ENCODE measurements around the gene RBM10. TPM values are rescaled to one million over a fixed set of nuclear protein-coding genes. Genes with fewer than 3 reads are reported as not detected.

RBM10 gene
- total RNA-seq, 1 experiment from 2014 or later, result 55.8 TPM

DNA sequence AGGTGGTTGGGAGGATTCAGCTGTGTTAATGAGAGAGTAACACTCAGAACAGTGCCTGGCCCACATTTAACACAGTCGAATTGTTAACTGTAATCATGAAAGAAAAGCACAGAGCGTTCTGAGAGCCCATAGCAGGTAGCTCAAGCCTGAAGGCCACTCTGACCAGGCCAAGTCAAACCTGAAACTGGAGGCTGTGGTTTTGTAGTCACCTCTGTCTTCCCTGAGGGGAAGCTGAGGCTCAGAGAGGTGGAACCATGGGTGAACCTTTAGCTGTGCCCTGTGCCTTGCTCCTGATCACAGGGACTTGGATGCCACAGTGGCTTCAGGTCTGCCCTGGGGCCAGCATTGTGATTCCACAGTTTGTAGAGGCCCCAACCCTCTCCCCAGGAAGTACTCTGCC lies 32.1 kb downstream of the RBM10 start:
- no peaks in the 10 kb centered on the region for H3K79me1 ChIP-seq (ENCODE audit: insufficient read depth, low read depth, low read length, poor library complexity, severe bottlenecking)
- H4K91ac ChIP-seq (ENCODE audit: insufficient read length, low read depth, low read length), result no peak overlapping the region
- H4K5ac ChIP-seq (ENCODE audit: insufficient read length, low read depth, low read length), result no peak overlapping the region
- H3K56ac ChIP-seq (ENCODE audit: insufficient read length, low read depth, low read length), result no peak overlapping the region
- no CpG with 5 or more reads among the region's 2 CpGs for WGBS (ENCODE audit: extremely low coverage, insufficient read length, low lambda C conversion rate)
- no peak overlapping the region for H3K4me2 ChIP-seq (ENCODE audit: insufficient read depth, insufficient read length, low read length)
- H4K20me1 ChIP-seq (ENCODE audit: control insufficient read depth, insufficient read depth, insufficient read length), result no peaks in the 10 kb centered on the region
- no peak overlapping the region for H2BK15ac ChIP-seq (ENCODE audit: low read depth, low read length)
- no peaks in the 10 kb centered on the region for H3K4me1 ChIP-seq (ENCODE audit: insufficient read depth, low read length)
- H3K23me2 ChIP-seq (ENCODE audit: insufficient read length, low read depth, low read length, poor library complexity, severe bottlenecking), result no peaks in the 10 kb centered on the region
- H3K9me3 Mint-ChIP-seq, result peaks cover 66 to 85% of the 10 kb centered on the region in 2 experiments
- H3K27ac Mint-ChIP-seq, result no peak overlapping the region
- H3K79me2 ChIP-seq (ENCODE audit: insufficient read depth, low read length), result no peaks in the 10 kb centered on the region
- H3T11ph ChIP-seq (ENCODE audit: low read length), result no peak overlapping the region
- H2AK5ac ChIP-seq (ENCODE audit: insufficient read length, low read length), result no peak overlapping the region
- no peak overlapping the region for H2AFZ ChIP-seq (ENCODE audit: low read length)
- no peak overlapping the region for H3K27ac ChIP-seq (ENCODE audit: insufficient read length, low read depth, low read length)
- peaks cover 50 to 83% (median 81%) of the 10 kb centered on the region in 3 experiments for H3K36me3 Mint-ChIP-seq (ENCODE audit: insufficient read depth in 1 of 3, low read depth in 3 of 3)
- no peak overlapping the region for H4K8ac ChIP-seq (replicated peaks; ENCODE audit: insufficient read length, low read depth, low read length)
- H3K4me1 Mint-ChIP-seq, result no peaks in the 10 kb centered on the region
- H2BK5ac ChIP-seq (ENCODE audit: insufficient read length, low read length), result no peak overlapping the region
- no peak overlapping the region for H3K4ac ChIP-seq (ENCODE audit: low read depth, low read length)
- no peak overlapping the region for H3K9ac ChIP-seq (ENCODE audit: extremely low read depth, insufficient read length, low read length)
- no peak overlapping the region for H2BK12ac ChIP-seq (ENCODE audit: insufficient read length, low read depth, low read length)
- H2BK120ac ChIP-seq (ENCODE audit: low read depth, low read length, poor library complexity, severe bottlenecking), result no peak overlapping the region
- no peak overlapping the region for H3K18ac ChIP-seq (ENCODE audit: insufficient read length, low read depth, low read length)
- no peak for DNase-seq
- no peaks in the 10 kb centered on the region for H3K9me3 ChIP-seq (ENCODE audit: control insufficient read depth, low read depth, low read length)
- no peak overlapping the region for H3K4me3 Mint-ChIP-seq
- no peaks in the 10 kb centered on the region; the same call in 1 of the 2 replicates for H3K27me3 ChIP-seq (ENCODE audit: insufficient read depth, low read length)
- H3K23ac ChIP-seq (ENCODE audit: insufficient read length, low read depth, low read length), result no peak overlapping the region
- no peak overlapping the region for H2BK20ac ChIP-seq (ENCODE audit: low read depth, low read length, poor library complexity, severe bottlenecking)
- H3K14ac ChIP-seq (ENCODE audit: insufficient read depth, low read length), result no peak overlapping the region
- H3K27me3 Mint-ChIP-seq (ENCODE audit: low read depth), result no peaks in the 10 kb centered on the region; the same call in 1 of the 2 replicates
- TF ChIP-seq CTCF (conservative IDR thresholded peaks at IDR 0.05), result no peak
